Osteocyte (in vitro differentiated cells): ENCODE data around the gene ARAP1. TPM values are rescaled to one million over a fixed set of nuclear protein-coding genes. Genes with fewer than 3 reads are reported as not detected.

Experiments used
- DNase-seq: peaks from one replicate; pipeline ENCODE4 v3.0.0; 2021; ENCODE audit warnings: mixed read lengths; ENCODE audit not compliant: unreplicated experiment; ENCODE audit errors: extremely low spot score
- H3K27ac Mint-ChIP-seq: one replicate; pipeline ENCODE4 v1.8.0; 2021; ENCODE audit warnings: mild to moderate bottlenecking, mixed read lengths; ENCODE audit not compliant: unreplicated experiment
- H3K27me3 Mint-ChIP-seq: one replicate; pipeline ENCODE4 v1.8.0; 2021; ENCODE audit warnings: mixed read lengths; ENCODE audit not compliant: unreplicated experiment
- H3K36me3 Mint-ChIP-seq: one replicate; pipeline ENCODE4 v1.8.0; 2021; ENCODE audit warnings: mixed read lengths; ENCODE audit not compliant: unreplicated experiment
- H3K4me1 Mint-ChIP-seq: one replicate; pipeline ENCODE4 v1.8.0; 2021; ENCODE audit warnings: mixed read lengths; ENCODE audit not compliant: unreplicated experiment
- H3K4me3 Mint-ChIP-seq: one replicate; pipeline ENCODE4 v1.8.0; 2021; ENCODE audit warnings: mild to moderate bottlenecking, moderate library complexity, mixed read lengths; ENCODE audit not compliant: unreplicated experiment
- H3K9me3 Mint-ChIP-seq: one replicate; pipeline ENCODE4 v1.8.0; 2021; ENCODE audit warnings: mixed read lengths; ENCODE audit not compliant: unreplicated experiment
- total RNA-seq: library from RNA; stranded (reverse); gene quantifications from 2 replicates; pipeline ENCODE4 v1.2.1, GENCODE V29; 2021
- TF ChIP-seq, protein P1 (sequence below): fragments of 200-600 bp; sonication (generic); IDR thresholded peaks from 2 replicates; pipeline ENCODE4 v1.5.0; 2021; ENCODE audit warnings: antibody characterized with exemption, mild to moderate bottlenecking, moderate library complexity

The ARAP1 gene
- total RNA-seq, 1 donor from 2014 or later = 64.2 TPM

DNA sequence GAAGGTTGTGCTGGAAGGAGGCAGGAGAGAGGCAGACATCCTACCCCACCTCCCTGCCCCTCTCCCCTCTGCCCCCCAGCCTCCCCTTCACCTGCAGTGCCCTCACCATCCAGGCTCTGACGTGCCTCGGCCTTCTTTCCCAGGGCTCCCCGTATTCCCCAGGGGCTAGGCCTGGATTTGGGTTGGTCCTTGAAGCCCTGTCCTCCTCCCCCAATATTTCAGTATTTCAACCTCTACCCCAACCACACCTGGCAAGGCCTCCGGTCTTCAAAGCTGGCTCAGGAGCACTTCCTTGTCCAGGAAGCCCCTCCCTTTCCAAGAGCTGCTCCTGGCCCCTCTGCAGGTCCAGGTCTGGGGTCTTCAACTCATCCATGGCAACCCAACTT is 69.4 kb downstream of the ARAP1 start:
- H3K4me1 Mint-ChIP-seq = peaks cover 15% of the 10 kb centered on the region
- no peak overlapping the region for H3K4me3 Mint-ChIP-seq
- peaks cover 19% of the 10 kb centered on the region for H3K27me3 Mint-ChIP-seq
- peaks cover 8% of the 10 kb centered on the region for H3K36me3 Mint-ChIP-seq
- no peaks in the 10 kb centered on the region for H3K9me3 Mint-ChIP-seq
- no peak for DNase-seq
- H3K27ac Mint-ChIP-seq = no peak overlapping the region
- TF ChIP-seq, protein P1, sequence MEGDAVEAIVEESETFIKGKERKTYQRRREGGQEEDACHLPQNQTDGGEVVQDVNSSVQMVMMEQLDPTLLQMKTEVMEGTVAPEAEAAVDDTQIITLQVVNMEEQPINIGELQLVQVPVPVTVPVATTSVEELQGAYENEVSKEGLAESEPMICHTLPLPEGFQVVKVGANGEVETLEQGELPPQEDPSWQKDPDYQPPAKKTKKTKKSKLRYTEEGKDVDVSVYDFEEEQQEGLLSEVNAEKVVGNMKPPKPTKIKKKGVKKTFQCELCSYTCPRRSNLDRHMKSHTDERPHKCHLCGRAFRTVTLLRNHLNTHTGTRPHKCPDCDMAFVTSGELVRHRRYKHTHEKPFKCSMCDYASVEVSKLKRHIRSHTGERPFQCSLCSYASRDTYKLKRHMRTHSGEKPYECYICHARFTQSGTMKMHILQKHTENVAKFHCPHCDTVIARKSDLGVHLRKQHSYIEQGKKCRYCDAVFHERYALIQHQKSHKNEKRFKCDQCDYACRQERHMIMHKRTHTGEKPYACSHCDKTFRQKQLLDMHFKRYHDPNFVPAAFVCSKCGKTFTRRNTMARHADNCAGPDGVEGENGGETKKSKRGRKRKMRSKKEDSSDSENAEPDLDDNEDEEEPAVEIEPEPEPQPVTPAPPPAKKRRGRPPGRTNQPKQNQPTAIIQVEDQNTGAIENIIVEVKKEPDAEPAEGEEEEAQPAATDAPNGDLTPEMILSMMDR = no peak

DNA sequence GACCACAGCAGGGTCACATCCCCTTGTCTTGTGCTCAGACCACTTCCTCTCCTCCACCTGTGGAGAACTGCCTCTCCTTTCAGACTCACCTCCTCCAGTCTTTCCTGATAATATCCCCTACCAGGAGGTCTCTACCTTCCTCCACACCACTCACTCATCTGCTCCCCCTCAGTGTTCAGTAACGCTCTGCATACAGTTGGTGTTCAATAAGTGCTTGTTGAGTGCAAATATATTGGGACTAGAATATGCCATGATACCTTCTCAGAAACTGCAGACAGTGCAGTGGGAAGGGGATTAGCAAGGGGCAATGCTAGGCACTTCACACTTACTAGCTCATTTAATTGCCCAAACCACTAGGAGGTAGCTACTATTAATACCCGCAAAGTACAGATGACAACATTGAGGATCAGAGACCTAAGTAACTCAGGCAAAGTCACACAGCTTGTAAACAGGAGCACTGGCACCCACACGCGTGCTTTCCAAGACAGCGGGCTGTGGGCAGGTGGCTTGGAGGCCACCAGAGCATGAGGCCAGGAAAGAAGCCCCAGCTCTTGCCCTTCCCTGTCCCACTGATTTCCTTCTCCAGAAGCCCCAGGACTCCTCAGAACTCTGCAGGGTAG is 69.9 kb downstream of the ARAP1 start:
- Mint-ChIP-seq H3K9me3 (no peaks in the 10 kb centered on the region), H3K4me1 (peaks cover 15% of the 10 kb centered on the region), H3K27ac (no peak overlapping the region), H3K4me3 (no peak overlapping the region), H3K27me3 (peaks cover 24% of the 10 kb centered on the region), H3K36me3 (peaks cover 5% of the 10 kb centered on the region)
- TF ChIP-seq, protein P1 = no peak
- no peak for DNase-seq

DNA sequence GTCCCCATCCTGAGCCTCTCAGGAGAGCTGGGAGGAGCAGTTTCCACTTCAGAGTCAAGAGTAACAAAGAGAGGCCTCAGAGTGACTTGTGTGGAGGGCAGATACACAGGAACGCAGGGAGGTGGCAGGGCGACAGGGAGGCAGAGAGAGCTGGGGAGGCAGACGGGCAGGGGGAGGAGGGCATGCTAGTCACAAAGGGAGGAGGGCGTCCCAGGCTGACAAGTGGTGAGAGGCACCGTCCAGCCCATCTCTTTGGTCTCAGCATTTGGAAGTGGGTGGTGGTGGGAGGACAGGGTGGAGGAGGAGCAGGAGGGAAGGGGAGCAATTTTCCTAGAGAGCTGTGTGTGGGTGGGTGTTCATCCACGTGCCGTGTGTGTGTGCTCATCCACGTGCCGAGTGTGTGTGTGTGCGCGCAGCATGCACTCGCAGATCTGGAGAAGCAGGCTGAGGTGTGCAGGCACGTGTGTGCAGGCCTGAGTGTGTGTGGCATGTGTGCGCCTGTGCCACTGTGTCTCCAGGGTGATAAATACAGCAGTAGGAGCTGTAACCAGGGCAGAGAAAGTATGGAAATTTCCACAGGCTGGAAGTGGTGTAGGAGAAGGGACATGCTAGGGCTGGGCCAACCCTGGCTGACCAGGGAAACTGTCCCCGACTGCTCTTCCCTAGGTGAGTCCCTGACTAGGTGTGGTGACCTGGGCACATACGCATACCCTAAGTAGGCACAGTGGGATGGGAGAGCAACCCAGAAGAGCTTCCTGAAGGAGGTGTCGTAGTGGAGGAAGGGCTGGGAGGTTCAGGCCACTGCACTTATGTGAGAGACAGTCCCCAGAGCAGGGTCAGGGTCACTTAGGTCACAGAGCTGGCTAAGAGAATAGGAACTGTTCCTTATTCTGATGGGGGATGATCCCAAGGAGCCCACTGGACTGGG is 70.7 kb downstream of the ARAP1 start:
- Mint-ChIP-seq H3K27me3 (peaks cover 31% of the 10 kb centered on the region), H3K27ac (no peak overlapping the region), H3K4me3 (no peak overlapping the region), H3K9me3 (no peaks in the 10 kb centered on the region), H3K4me1 (peaks cover 17% of the 10 kb centered on the region), H3K36me3 (peaks cover 2% of the 10 kb centered on the region)
- TF ChIP-seq, protein P1 = no peak
- DNase-seq = no peak

DNA sequence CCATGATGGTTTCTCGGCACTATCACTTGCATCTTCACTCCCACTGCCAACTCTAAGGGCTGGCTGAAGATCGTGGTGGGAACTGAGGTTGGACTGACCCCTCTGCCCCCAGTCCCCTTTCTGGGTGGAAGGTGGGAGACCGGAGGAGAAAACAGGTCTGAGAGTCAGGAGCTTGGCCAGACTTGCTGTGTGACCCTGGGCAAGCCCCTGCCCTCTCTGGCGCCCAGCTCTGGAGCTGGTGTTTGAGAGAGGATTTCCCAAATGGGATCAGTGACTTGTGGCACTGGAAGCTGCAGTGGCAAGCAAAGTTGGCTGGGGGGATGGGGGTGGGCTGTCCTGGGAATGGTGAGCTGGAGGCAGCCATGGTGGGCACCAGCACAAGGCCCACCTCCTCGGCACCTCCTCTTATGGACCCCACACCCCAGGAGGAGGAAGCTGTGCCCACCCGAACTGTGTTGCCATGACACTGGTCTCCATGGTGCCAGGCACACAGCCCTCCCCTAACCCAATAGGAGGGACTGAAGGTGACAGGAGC is 71.5 kb downstream of the ARAP1 start:
- Mint-ChIP-seq H3K4me1 (peaks cover 17% of the 10 kb centered on the region), H3K9me3 (no peaks in the 10 kb centered on the region), H3K36me3 (no peaks in the 10 kb centered on the region), H3K27ac (no peak overlapping the region), H3K4me3 (no peak overlapping the region), H3K27me3 (peaks cover 39% of the 10 kb centered on the region)
- no peak for DNase-seq
- TF ChIP-seq, protein P1 = no peak

DNA sequence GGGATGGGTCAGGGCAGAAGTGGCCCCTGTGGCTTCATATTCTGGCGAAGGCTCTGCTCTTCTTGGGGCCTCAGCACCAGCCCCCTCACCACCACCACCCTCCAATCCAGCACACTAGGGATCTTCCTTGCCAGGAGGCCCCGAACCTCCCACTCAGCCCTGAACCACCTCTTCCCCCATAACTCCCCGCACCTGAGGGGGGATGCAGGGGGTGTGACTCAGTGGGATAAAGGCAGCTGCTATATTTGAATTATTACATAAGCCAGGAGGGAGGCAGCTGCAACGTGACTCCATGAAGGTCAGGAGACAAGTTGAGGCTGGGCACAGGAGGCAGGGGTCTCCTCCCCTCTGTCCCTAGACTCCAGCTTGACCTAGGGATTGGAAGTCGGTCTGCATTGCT is 72.3 kb downstream of the ARAP1 start:
- Mint-ChIP-seq H3K36me3 (no peaks in the 10 kb centered on the region), H3K4me3 (no peak overlapping the region), H3K9me3 (no peaks in the 10 kb centered on the region), H3K27ac (no peak overlapping the region), H3K4me1 (peaks cover 14% of the 10 kb centered on the region), H3K27me3 (peaks cover 47% of the 10 kb centered on the region)
- DNase-seq = no peak
- TF ChIP-seq, protein P1 = no peak
